Fibroblast of lung (primary cell): Measurements from ENCODE around the gene ITPRID2. TPM values are rescaled to one million over a fixed set of nuclear protein-coding genes. Genes with fewer than 3 reads are reported as not detected.

ENCODE experiments used
- DNase-seq, 2 donors: peaks; one replicate each; pipeline versions ENCODE4 v3.0.0 to v3.0.0-alpha.2; 2010; ENCODE audit warnings: low read depth in 2 of 2
- H2AFZ ChIP-seq: 2 replicates; pipeline ENCODE4 v1.5.1; 2012; ENCODE audit warnings: low read length, control low read depth, inconsistent platforms
- H3K27ac ChIP-seq: 2 replicates; pipeline ENCODE4 v1.5.1; 2011; ENCODE audit warnings: low read length, control low read depth; ENCODE audit not compliant: insufficient read depth
- H3K27me3 ChIP-seq: 2 replicates; pipeline ENCODE4 v1.5.1; 2011; ENCODE audit warnings: mild to moderate bottlenecking, low read length; ENCODE audit not compliant: control insufficient read depth, insufficient read depth
- H3K36me3 ChIP-seq: 2 replicates; pipeline ENCODE4 v1.5.1; 2011; ENCODE audit warnings: low read length; ENCODE audit not compliant: control insufficient read depth, insufficient read depth
- H3K4me1 ChIP-seq: 2 replicates; pipeline ENCODE4 v1.5.1; 2011; ENCODE audit warnings: low read length; ENCODE audit not compliant: control insufficient read depth, insufficient read depth; ENCODE audit errors: extremely low read depth
- H3K4me2 ChIP-seq: 2 replicates; pipeline ENCODE4 v1.5.1; 2011; ENCODE audit warnings: low read length, control low read depth; ENCODE audit not compliant: insufficient read depth; ENCODE audit errors: extremely low read depth
- H3K4me3 ChIP-seq, 4 experiments: fragments of 200-600 bp in 1 of 4; sonication (generic) in 1 of 4; replicated peaks in 1 of 4; 2 replicates each; pipeline ENCODE4 v1.5.1; 2011 to 2016; ENCODE audit warnings: low read length in 4 of 4, low read depth in 3 of 4, mild to moderate bottlenecking in 3 of 4, control low read depth in 2 of 4, inconsistent platforms in 1 of 4, mixed read lengths in 1 of 4; ENCODE audit not compliant: insufficient read depth in 1 of 4; ENCODE audit errors: control extremely low read depth in 1 of 4
- H3K79me2 ChIP-seq: 2 replicates; pipeline ENCODE4 v1.5.1; 2012; ENCODE audit warnings: mild to moderate bottlenecking, low read length, inconsistent platforms; ENCODE audit not compliant: control insufficient read depth, insufficient read depth
- H3K9ac ChIP-seq: 2 replicates; pipeline ENCODE4 v1.5.1; 2011; ENCODE audit warnings: mild to moderate bottlenecking, low read length, control low read depth; ENCODE audit not compliant: insufficient read depth
- H3K9me3 ChIP-seq: 2 replicates; pipeline ENCODE4 v1.5.1; 2012; ENCODE audit warnings: low read depth, low read length; ENCODE audit not compliant: control insufficient read depth, insufficient read depth
- H4K20me1 ChIP-seq: 2 replicates; pipeline ENCODE4 v1.5.1; 2011; ENCODE audit warnings: low read length; ENCODE audit not compliant: control insufficient read depth, insufficient read depth; ENCODE audit errors: extremely low read depth
- CTCF ChIP-seq, 2 donors: IDR thresholded peaks in 1 of 2; conservative IDR thresholded peaks in 1 of 2; 1 replicate in 1 of 2; 2 replicates in 1 of 2; pipeline ENCODE4 v1.5.1; 2011 to 2012; ENCODE audit warnings: low read length in 2 of 2, control low read depth in 1 of 2, inconsistent platforms in 1 of 2, low read depth in 1 of 2, mild to moderate bottlenecking in 1 of 2
- EZH2 ChIP-seq: IDR thresholded peaks from 2 replicates; pipeline ENCODE4 v1.5.1; 2012; ENCODE audit warnings: low read length, control low read depth, mild to moderate bottlenecking; ENCODE audit errors: missing control alignments
- polyA plus RNA-seq, 2 donors: library from polyadenylated mRNA; depleted of rRNA in 1 of 2; stranded (reverse) in 1 of 2; unstranded in 1 of 2; fragments of >200 nt; gene quantifications; 2 replicates each; pipeline ENCODE4 v1.2.1, GENCODE V29; 2011 to 2012; ENCODE audit warnings: missing spikeins in 1 of 2
- total RNA-seq: library from RNA; depleted of rRNA; stranded (reverse); fragments of >200 nt; gene quantifications from 2 replicates; pipeline ENCODE4 v1.2.1, GENCODE V29; 2014

The ITPRID2 gene
- total and polyA plus RNA-seq, 2 donors (not counting 1 experiment from before 2014, with no cell fraction given), result 70.5 to 179 TPM

- H3K4me1 ChIP-seq, result no peaks in the 10 kb centered on the region
- H3K4me3 ChIP-seq, result no peak overlapping the region
- H4K20me1 ChIP-seq, result no peaks in the 10 kb centered on the region
- peak overlapping the region; percentile 14 for H2AFZ ChIP-seq
- H3K9ac ChIP-seq, result no peak overlapping the region
- no peaks in the 10 kb centered on the region for H3K9me3 ChIP-seq
- no peaks in the 10 kb centered on the region for H3K36me3 ChIP-seq
- TF ChIP-seq EZH2, result no peak
- no peak for TF ChIP-seq CTCF (conservative IDR thresholded peaks at IDR 0.05 in 1 of 2, IDR thresholded peaks at IDR 0.05 in 1 of 2; ENCODE audit: low read depth in 1 of 2, low read length in 2 of 2)
- peaks cover 30% of the 10 kb centered on the region for H3K79me2 ChIP-seq
- no peak overlapping the region for H3K27ac ChIP-seq
- no peaks in the 10 kb centered on the region for H3K27me3 ChIP-seq
- no peak for DNase-seq
- no peak overlapping the region for H3K4me2 ChIP-seq
Measured at GRCh38 chr2:181889776-181890175, 1.8 kb upstream of the ITPRID2 start.

- H2AFZ ChIP-seq, result no peak overlapping the region
- DNase-seq, result no peak
- no peaks in the 10 kb centered on the region for H3K4me1 ChIP-seq
- H3K4me3 ChIP-seq, result no peak overlapping the region
- peaks cover 35% of the 10 kb centered on the region for H3K79me2 ChIP-seq
- no peak overlapping the region for H3K27ac ChIP-seq
- no peak overlapping the region for H3K4me2 ChIP-seq
- no peaks in the 10 kb centered on the region for H4K20me1 ChIP-seq
- TF ChIP-seq EZH2, result no peak
- no peaks in the 10 kb centered on the region for H3K27me3 ChIP-seq
- no peak overlapping the region for H3K9ac ChIP-seq
- H3K9me3 ChIP-seq, result no peaks in the 10 kb centered on the region
- no peaks in the 10 kb centered on the region for H3K36me3 ChIP-seq
Measured at GRCh38 chr2:181890271-181890670, 1.3 kb upstream of the ITPRID2 start.

GRCh38 chr2:181891966-181892798, 652 bp downstream of the ITPRID2 start:
- peak overlapping the region; percentile 64 for H2AFZ ChIP-seq
- no peaks in the 10 kb centered on the region for H3K9me3 ChIP-seq
- peak; percentile 63 to 69 for DNase-seq
- no peaks in the 10 kb centered on the region for H3K27me3 ChIP-seq
- peak overlapping the region; percentile 97 for H3K27ac ChIP-seq
- H3K9ac ChIP-seq, result peak overlapping the region; percentile 91
- no peaks in the 10 kb centered on the region for H4K20me1 ChIP-seq
- H3K4me3 ChIP-seq, result peak overlapping the region; percentile 86 to 97 (median 93)
- no peak for TF ChIP-seq EZH2
- TF ChIP-seq CTCF (conservative IDR thresholded peaks at IDR 0.05 in 1 of 2, IDR thresholded peaks at IDR 0.05 in 1 of 2; ENCODE audit: low read depth in 1 of 2, low read length in 2 of 2), result no peak
- no peaks in the 10 kb centered on the region for H3K36me3 ChIP-seq
- H3K4me2 ChIP-seq, result peak overlapping the region; percentile 84
- H3K4me1 ChIP-seq, result peaks cover 3% of the 10 kb centered on the region
- peaks cover 54% of the 10 kb centered on the region for H3K79me2 ChIP-seq
